NB4 (cell line): Measurements from ENCODE around the gene PRKAG3.

ENCODE experiments used
- CTCF ChIP-seq: IDR thresholded peaks from one replicate; pipeline ENCODE4 v1.5.1; 2012; ENCODE audit warnings: low read depth, low read length
- MYC ChIP-seq: IDR thresholded peaks from 2 replicates; pipeline ENCODE4 v1.6.1; 2011; ENCODE audit warnings: low read depth, low read length
- POLR2A ChIP-seq: IDR thresholded peaks from 2 replicates; pipeline ENCODE4 v1.6.1; 2011; ENCODE audit warnings: mild to moderate bottlenecking; ENCODE audit not compliant: insufficient read length; ENCODE audit errors: extremely low read depth
- TF ChIP-seq, protein P1 (sequence below): IDR thresholded peaks from 2 replicates; pipeline ENCODE4 v1.6.1; 2011; ENCODE audit warnings: low read depth, low read length

DNA sequence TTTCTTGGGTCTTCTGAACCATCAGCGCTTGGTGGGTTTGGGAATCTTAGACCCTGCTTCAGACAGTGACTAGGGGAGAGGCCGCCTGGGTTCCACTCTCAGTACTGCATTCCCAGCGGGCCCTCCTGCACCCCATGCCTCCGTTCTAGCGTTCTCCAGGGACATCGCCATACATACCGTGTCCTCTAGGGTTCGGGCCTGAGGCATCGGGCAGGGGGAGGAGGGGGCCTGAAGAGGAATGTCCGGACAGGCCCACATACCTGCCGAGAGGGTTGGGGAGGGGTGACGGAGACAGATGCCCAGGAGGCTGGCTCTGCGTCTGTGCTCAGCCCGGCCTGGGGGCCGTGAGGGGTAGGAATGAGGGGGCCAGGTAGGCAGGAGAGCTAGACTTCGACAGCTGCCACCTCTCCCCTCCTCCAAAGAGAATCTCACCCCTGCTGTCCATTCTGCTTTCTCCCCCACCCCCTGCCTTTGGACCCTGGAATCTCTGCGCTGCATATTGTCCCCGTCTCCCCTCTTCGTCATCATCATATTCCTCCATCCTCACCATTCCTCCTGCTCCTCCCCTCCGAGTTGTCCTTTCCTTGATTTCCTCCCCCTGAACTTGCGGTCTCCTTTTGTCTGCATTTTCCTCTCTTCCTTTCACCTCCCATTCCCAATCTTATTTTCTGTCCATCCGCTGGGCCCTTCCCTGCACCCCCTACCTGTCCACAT, 41.2 kb upstream of the PRKAG3 start:
- no peak for TF ChIP-seq CTCF
- TF ChIP-seq, protein P1, sequence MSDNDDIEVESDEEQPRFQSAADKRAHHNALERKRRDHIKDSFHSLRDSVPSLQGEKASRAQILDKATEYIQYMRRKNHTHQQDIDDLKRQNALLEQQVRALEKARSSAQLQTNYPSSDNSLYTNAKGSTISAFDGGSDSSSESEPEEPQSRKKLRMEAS: no peak
- no peak for TF ChIP-seq POLR2A
- no peak for TF ChIP-seq MYC
